HG02852 (cell line): ENCODE results near the gene COPZ2.
"Not testable (repeated sequence)": the region's sequence is repeated elsewhere in the genome, so short reads cannot be mapped to it uniquely, and the experiment has no call there.

Experiments
- ATAC-seq: cut with Tn5 transposase; IDR thresholded peaks from one replicate; pipeline ENCODE4 v1.9.1; 2021; ENCODE audit warnings: mild to moderate bottlenecking, moderate library complexity; ENCODE audit not compliant: unreplicated experiment

Gene COPZ2

GRCh38 chr17:48034734-48035133 is 2.9 kb downstream of the COPZ2 start:
- ATAC-seq = not testable (repeated sequence)

GRCh38 chr17:48031966-48032365 is 5.6 kb downstream of the COPZ2 start:
- ATAC-seq = no peak

- ATAC-seq = no peak
These were observed 7.1 kb downstream of the COPZ2 start for GRCh38 chr17:48030531-48030930.

- ATAC-seq = no peak
These were observed 8.9 kb downstream of the COPZ2 start for GRCh38 chr17:48028736-48029135.

GRCh38 chr17:48027322-48027981 is 10.1 kb downstream of the COPZ2 start:
- no peak for ATAC-seq

- ATAC-seq = no peak
These were observed 10.9 kb downstream of the COPZ2 start for GRCh38 chr17:48026502-48027321.

GRCh38 chr17:48025904-48026501 is 11.6 kb downstream of the COPZ2 start:
- no peak for ATAC-seq

- ATAC-seq = peak; percentile 84
These were observed 12.3 kb downstream of the COPZ2 start for GRCh38 chr17:48025040-48025903.

- peak; percentile 2 for ATAC-seq
These were observed 13.2 kb downstream of the COPZ2 start for GRCh38 chr17:48024149-48025039.

GRCh38 chr17:48023400-48024148 is 14.0 kb downstream of the COPZ2 start:
- no peak for ATAC-seq

- ATAC-seq = no peak
These were observed 14.7 kb downstream of the COPZ2 start for GRCh38 chr17:48022901-48023300.

- no peak for ATAC-seq
These were observed 15.7 kb downstream of the COPZ2 start for GRCh38 chr17:48021934-48022333.

- ATAC-seq = not testable (repeated sequence)
These were observed 19.8 kb downstream of the COPZ2 start for GRCh38 chr17:48017817-48018158.

- ATAC-seq = no peak
These were observed 21.5 kb downstream of the COPZ2 start for GRCh38 chr17:48016112-48016511.

GRCh38 chr17:48014595-48015111 is 22.9 kb downstream of the COPZ2 start:
- no peak for ATAC-seq

GRCh38 chr17:48013876-48014594 is 23.6 kb downstream of the COPZ2 start:
- no peak for ATAC-seq

GRCh38 chr17:48012654-48013053 is 24.9 kb downstream of the COPZ2 start:
- ATAC-seq = no peak

GRCh38 chr17:48012151-48012520 is 25.5 kb downstream of the COPZ2 start:
- ATAC-seq = no peak
